ENCODE measurements around the gene BROX.
"Not testable (repeated sequence)": the region's sequence is repeated elsewhere in the genome, so short reads cannot be mapped to it uniquely, and the experiment has no call there.

Gene BROX

GRCh38 chr1:222732216-222733159 lies 20.1 kb downstream of the BROX start:
- DNase-seq, result no peak

- no peak for DNase-seq
Measured at GRCh38 chr1:222734740-222735139, 22.4 kb downstream of the BROX start.

GRCh38 chr1:222736470-222736869 lies 24.1 kb downstream of the BROX start:
- no peak for DNase-seq

- no peak for DNase-seq
Measured at GRCh38 chr1:222736972-222737371, 24.6 kb downstream of the BROX start, which contains the start of gene FAM177B. TSS of gene FAM177B (plus strand) at chr1:222737202. CDS start at chr1:222746546, 9,344 bp downstream.

GRCh38 chr1:222739465-222739864 lies 27.1 kb downstream of the BROX start:
- DNase-seq, result no peak

GRCh38 chr1:222739929-222740328 lies 27.6 kb downstream of the BROX start:
- DNase-seq, result no peak

GRCh38 chr1:222741630-222742457 lies 29.5 kb downstream of the BROX start:
- not testable (repeated sequence) for DNase-seq

GRCh38 chr1:222749927-222750326 lies 37.6 kb downstream of the BROX start:
- no peak for DNase-seq

- DNase-seq, result no peak
Measured at GRCh38 chr1:222750651-222751050, 38.3 kb downstream of the BROX start.

- no peak for DNase-seq
Measured at GRCh38 chr1:222751255-222751654, 38.9 kb downstream of the BROX start.

GRCh38 chr1:222754366-222755139 lies 42.2 kb downstream of the BROX start:
- DNase-seq, result no peak

- DNase-seq, result no peak
Measured at GRCh38 chr1:222757646-222758268, 45.4 kb downstream of the BROX start.

- no peak for DNase-seq
Measured at GRCh38 chr1:222759451-222760035, 47.2 kb downstream of the BROX start.

GRCh38 chr1:222761083-222761482 lies 48.7 kb downstream of the BROX start:
- no peak for DNase-seq

GRCh38 chr1:222762178-222762577 lies 49.8 kb downstream of the BROX start:
- DNase-seq, result not testable (repeated sequence)

GRCh38 chr1:222767152-222767571 lies 54.8 kb downstream of the BROX start:
- no peak for DNase-seq

GRCh38 chr1:222768592-222768991 lies 56.2 kb downstream of the BROX start:
- DNase-seq, result no peak

- no peak for DNase-seq
Measured at GRCh38 chr1:222769181-222769580, 56.8 kb downstream of the BROX start.

GRCh38 chr1:222769971-222770620 lies 57.7 kb downstream of the BROX start:
- DNase-seq, result no peak

- DNase-seq, result no peak
Measured at GRCh38 chr1:222772996-222773379, 60.6 kb downstream of the BROX start.

- DNase-seq, result no peak
Measured at GRCh38 chr1:222777463-222777862, 65.1 kb downstream of the BROX start.
